Measurements from ENCODE around the gene SPOPL. TPM values are rescaled to one million over a fixed set of nuclear protein-coding genes. Genes with fewer than 3 reads are reported as not detected.

SPOPL gene
- total RNA-seq, 1 experiment from 2014 or later: 20.3 TPM

DNA sequence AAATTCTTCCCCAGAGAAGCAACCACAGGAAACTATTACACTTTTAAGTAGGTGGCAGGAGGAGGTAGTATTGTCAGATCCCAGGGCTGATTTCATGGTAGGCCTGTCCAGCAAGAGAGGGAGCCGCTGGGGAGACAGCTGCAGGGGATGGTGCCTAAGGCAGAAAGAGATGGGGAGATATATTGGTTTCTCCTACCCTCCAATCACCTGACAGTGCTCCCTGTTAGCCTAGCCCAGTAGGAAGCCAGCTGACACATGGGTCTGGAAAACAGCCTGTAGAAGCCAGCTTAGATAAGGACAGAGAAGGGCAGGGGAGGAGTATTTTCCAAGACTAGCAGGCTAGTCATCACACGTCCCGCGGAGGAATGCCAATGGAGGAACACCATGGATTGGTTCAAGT is 8.2 kb upstream of the SPOPL start:
- H3K9me3 ChIP-seq (ENCODE audit: low read depth, low read length, poor library complexity, severe bottlenecking): no peaks in the 10 kb centered on the region
- TF ChIP-seq, protein P1, sequence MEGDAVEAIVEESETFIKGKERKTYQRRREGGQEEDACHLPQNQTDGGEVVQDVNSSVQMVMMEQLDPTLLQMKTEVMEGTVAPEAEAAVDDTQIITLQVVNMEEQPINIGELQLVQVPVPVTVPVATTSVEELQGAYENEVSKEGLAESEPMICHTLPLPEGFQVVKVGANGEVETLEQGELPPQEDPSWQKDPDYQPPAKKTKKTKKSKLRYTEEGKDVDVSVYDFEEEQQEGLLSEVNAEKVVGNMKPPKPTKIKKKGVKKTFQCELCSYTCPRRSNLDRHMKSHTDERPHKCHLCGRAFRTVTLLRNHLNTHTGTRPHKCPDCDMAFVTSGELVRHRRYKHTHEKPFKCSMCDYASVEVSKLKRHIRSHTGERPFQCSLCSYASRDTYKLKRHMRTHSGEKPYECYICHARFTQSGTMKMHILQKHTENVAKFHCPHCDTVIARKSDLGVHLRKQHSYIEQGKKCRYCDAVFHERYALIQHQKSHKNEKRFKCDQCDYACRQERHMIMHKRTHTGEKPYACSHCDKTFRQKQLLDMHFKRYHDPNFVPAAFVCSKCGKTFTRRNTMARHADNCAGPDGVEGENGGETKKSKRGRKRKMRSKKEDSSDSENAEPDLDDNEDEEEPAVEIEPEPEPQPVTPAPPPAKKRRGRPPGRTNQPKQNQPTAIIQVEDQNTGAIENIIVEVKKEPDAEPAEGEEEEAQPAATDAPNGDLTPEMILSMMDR (conservative IDR thresholded peaks at IDR 0.05; ENCODE audit: low read depth, low read length): no peak
- no peak for TF ChIP-seq EZH2 (IDR thresholded peaks at IDR 0.05; ENCODE audit: borderline replicate concordance, low read depth, low read length, poor library complexity, severe bottlenecking)
- intact Hi-C loops (cut with micrococcal nuclease; ENCODE audit: unreplicated experiment): no loop called here
- no peak overlapping the region for H3K27ac ChIP-seq (ENCODE audit: low read depth, low read length, poor library complexity, severe bottlenecking)
- BruUV-seq (replicated peaks): no TSS peak
- no peak for DNase-seq (ENCODE audit: low spot score)
- no peak overlapping the region for H3K4me3 ChIP-seq (ENCODE audit: low read depth, low read length, poor library complexity, severe bottlenecking)
- CTCF ChIA-PET: no interaction called here
- no peaks in the 10 kb centered on the region for H3K36me3 ChIP-seq (ENCODE audit: insufficient read depth, low read length, poor library complexity, severe bottlenecking)
- no peaks in the 10 kb centered on the region for H3K4me1 ChIP-seq (ENCODE audit: insufficient read depth, low read length, poor library complexity, severe bottlenecking)
- H3K27me3 ChIP-seq (replicated peaks; ENCODE audit: insufficient read depth, low read depth, low read length, poor library complexity): no peaks in the 10 kb centered on the region
- POLR2A ChIA-PET (ENCODE audit: low non-redundant PET): no interaction called here

DNA sequence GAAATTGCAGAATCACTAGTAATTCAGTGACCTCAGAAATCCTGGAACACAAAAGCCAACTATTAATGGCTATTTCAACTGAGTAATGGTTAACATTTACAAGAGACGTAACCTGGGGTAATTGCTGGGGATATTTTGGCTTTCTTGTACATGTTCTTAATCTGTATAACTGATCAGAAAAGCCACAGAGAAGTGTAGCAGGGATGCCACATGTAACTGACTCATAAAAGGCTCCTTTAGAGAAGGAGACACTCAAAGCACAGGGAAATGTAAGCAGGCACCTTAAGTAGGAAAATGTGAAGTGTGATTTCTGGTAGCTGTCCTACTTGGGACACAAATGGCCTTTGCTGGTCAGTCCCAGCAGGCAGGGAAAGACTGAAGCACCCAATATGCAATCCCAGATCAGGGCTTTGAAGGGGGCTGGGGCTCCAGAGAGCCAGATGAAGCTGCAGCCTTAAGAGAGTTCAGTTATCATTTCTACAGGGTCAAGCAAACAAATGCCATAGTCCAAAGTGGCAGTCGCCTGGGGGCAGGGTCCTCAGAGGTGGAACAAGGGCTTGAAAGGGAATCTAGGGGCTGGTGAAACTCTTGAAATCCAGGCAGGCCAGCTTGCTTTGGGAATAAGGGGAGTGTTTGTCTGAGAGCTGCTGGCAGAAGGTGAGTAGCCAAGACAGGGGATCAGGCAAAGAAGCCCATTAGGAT is 7.2 kb upstream of the SPOPL start:
- Histone ChIP-seq H3K36me3 (ENCODE audit: insufficient read depth, low read length, poor library complexity, severe bottlenecking) (no peaks in the 10 kb centered on the region), H3K9me3 (ENCODE audit: low read depth, low read length, poor library complexity, severe bottlenecking) (no peaks in the 10 kb centered on the region), H3K27me3 (replicated peaks; ENCODE audit: insufficient read depth, low read depth, low read length, poor library complexity) (no peaks in the 10 kb centered on the region), H3K27ac (ENCODE audit: low read depth, low read length, poor library complexity, severe bottlenecking) (no peak overlapping the region), H3K4me1 (ENCODE audit: insufficient read depth, low read length, poor library complexity, severe bottlenecking) (no peaks in the 10 kb centered on the region), H3K4me3 (ENCODE audit: low read depth, low read length, poor library complexity, severe bottlenecking) (no peak overlapping the region)
- BruUV-seq (replicated peaks): no TSS peak
- POLR2A ChIA-PET (ENCODE audit: low non-redundant PET): no interaction called here
- DNase-seq (ENCODE audit: low spot score): no peak
- TF ChIP-seq, protein P1 (conservative IDR thresholded peaks at IDR 0.05; ENCODE audit: low read depth, low read length): no peak
- TF ChIP-seq EZH2 (IDR thresholded peaks at IDR 0.05; ENCODE audit: borderline replicate concordance, low read depth, low read length, poor library complexity, severe bottlenecking): no peak
- intact Hi-C loops (cut with micrococcal nuclease; ENCODE audit: unreplicated experiment): no loop called here
- CTCF ChIA-PET: no interaction called here

DNA sequence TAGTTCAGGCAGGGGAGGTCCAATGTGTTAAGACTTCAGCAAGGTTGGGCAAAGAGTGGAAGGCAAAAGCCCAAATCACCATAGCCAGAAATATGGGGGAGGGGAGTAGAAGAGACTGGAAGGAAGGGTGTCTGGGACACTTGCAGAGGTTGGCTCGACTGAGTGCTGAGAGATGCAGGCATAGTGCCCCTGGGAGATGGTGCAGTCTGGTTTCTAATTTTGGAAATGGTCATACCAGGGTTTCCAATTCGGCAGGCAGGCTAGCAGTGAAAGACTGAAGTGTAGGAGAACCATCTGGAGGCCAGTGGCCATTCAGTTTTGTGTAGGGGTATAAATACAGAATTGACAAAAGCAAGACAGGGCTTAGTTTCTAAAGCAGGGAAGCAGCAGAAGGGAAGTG is 6.2 kb upstream of the SPOPL start:
- Histone ChIP-seq H3K4me3 (ENCODE audit: low read depth, low read length, poor library complexity, severe bottlenecking) (no peak overlapping the region), H3K9me3 (ENCODE audit: low read depth, low read length, poor library complexity, severe bottlenecking) (no peaks in the 10 kb centered on the region), H3K36me3 (ENCODE audit: insufficient read depth, low read length, poor library complexity, severe bottlenecking) (no peaks in the 10 kb centered on the region), H3K27ac (ENCODE audit: low read depth, low read length, poor library complexity, severe bottlenecking) (no peak overlapping the region), H3K27me3 (replicated peaks; ENCODE audit: insufficient read depth, low read depth, low read length, poor library complexity) (no peaks in the 10 kb centered on the region), H3K4me1 (ENCODE audit: insufficient read depth, low read length, poor library complexity, severe bottlenecking) (no peaks in the 10 kb centered on the region)
- DNase-seq (ENCODE audit: low spot score): no peak
- ChIA-PET CTCF (no interaction called here), POLR2A (ENCODE audit: low non-redundant PET) (no interaction called here)
- intact Hi-C loops (cut with micrococcal nuclease; ENCODE audit: unreplicated experiment): no loop called here
- TF ChIP-seq EZH2 (IDR thresholded peaks at IDR 0.05; ENCODE audit: borderline replicate concordance, low read depth, low read length, poor library complexity, severe bottlenecking): no peak
- TF ChIP-seq, protein P1 (conservative IDR thresholded peaks at IDR 0.05; ENCODE audit: low read depth, low read length): no peak
- no TSS peak for BruUV-seq (replicated peaks)
